Neural cell (in vitro differentiated cells): ENCODE results near the gene PPP1R9B. TPM values are rescaled to one million over a fixed set of nuclear protein-coding genes. Genes with fewer than 3 reads are reported as not detected.

Source experiments
- H2AFZ ChIP-seq: fragments of 200-600, 300-800 bp; sonication (generic), shearing (Covaris generic); 2 replicates; pipeline ENCODE4 v1.6.0; 2014; ENCODE audit warnings: low read depth, mild to moderate bottlenecking, antibody characterized with exemption, low read length, moderate library complexity
- H3F3A ChIP-seq: fragments of 200-600 bp; shearing (Covaris generic); 2 replicates; pipeline ENCODE4 v1.6.1; 2016; ENCODE audit warnings: mild to moderate bottlenecking, moderate library complexity, mixed read lengths, antibody characterized with exemption, low read length; ENCODE audit not compliant: insufficient read depth, poor library complexity, severe bottlenecking
- H3K27ac ChIP-seq: fragments of 200-600, 300-800 bp; sonication (generic), shearing (Covaris generic); 2 replicates; pipeline ENCODE4 v1.5.1; 2014; ENCODE audit warnings: mild to moderate bottlenecking, low read length, moderate library complexity
- H3K27me3 ChIP-seq: fragments of 300-800, 200-600 bp; sonication (generic), shearing (Covaris generic); 2 replicates; pipeline ENCODE4 v1.6.0; 2014; ENCODE audit warnings: mild to moderate bottlenecking, low read depth, low read length, moderate library complexity; ENCODE audit not compliant: insufficient read depth
- H3K36me3 ChIP-seq: fragments of 300-800, 200-600 bp; sonication (generic), shearing (Covaris generic); 2 replicates; pipeline ENCODE4 v1.5.1; 2014; ENCODE audit warnings: mild to moderate bottlenecking, antibody characterized with exemption, low read length, moderate library complexity; ENCODE audit not compliant: insufficient read depth
- H3K4me2 ChIP-seq: fragments of 300-800, 200-600 bp; sonication (generic), shearing (Covaris generic); 2 replicates; pipeline ENCODE4 v1.6.0; 2014; ENCODE audit warnings: mild to moderate bottlenecking, low read length
- H3K4me3 ChIP-seq: fragments of 300-800, 200-600 bp; sonication (generic), shearing (Covaris generic); 2 replicates; pipeline ENCODE4 v1.5.1; 2014; ENCODE audit warnings: mild to moderate bottlenecking, low read length, moderate library complexity
- H3K79me2 ChIP-seq: fragments of 200-600 bp; shearing (Covaris generic); replicated peaks from 2 replicates; pipeline ENCODE4 v1.6.0; 2014; ENCODE audit warnings: mild to moderate bottlenecking, low read length, moderate library complexity; ENCODE audit not compliant: insufficient read depth
- H3K9ac ChIP-seq: fragments of 300-800, 200-600 bp; sonication (generic), shearing (Covaris generic); 2 replicates; pipeline ENCODE4 v1.6.1; 2016; ENCODE audit warnings: mild to moderate bottlenecking, low read length, mixed read lengths
- H3K9me2 ChIP-seq: fragments of 200-600 bp; shearing (Covaris generic); 2 replicates; pipeline ENCODE4 v1.6.1; 2016; ENCODE audit warnings: mild to moderate bottlenecking, low read length, mixed read lengths; ENCODE audit not compliant: insufficient read depth
- H3K9me3 ChIP-seq: fragments of 200-600, 300-800 bp; sonication (generic), shearing (Covaris generic); 2 replicates; pipeline ENCODE4 v1.6.1; 2016; ENCODE audit warnings: mild to moderate bottlenecking, mixed run types, low read length, moderate library complexity, mixed read lengths
- H4K20me1 ChIP-seq: fragments of 200-600 bp; shearing (Covaris generic); 2 replicates; pipeline ENCODE4 v1.6.1; 2016; ENCODE audit warnings: mild to moderate bottlenecking, mixed run types; ENCODE audit not compliant: insufficient read depth
- EP300 ChIP-seq: fragments of 450-650 bp; conservative IDR thresholded peaks from 2 replicates; pipeline ENCODE4 v1.6.1; 2014; ENCODE audit warnings: antibody characterized with exemption, mild to moderate bottlenecking, moderate library complexity; ENCODE audit not compliant: poor library complexity, severe bottlenecking
- EZH2 ChIP-seq: fragments of 200-600, 300-800 bp; shearing (Covaris generic), sonication (generic); IDR thresholded peaks from 2 replicates; pipeline ENCODE4 v1.6.1; 2014; ENCODE audit warnings: antibody characterized with exemption, low read length, borderline replicate concordance, mild to moderate bottlenecking; ENCODE audit not compliant: insufficient read depth, poor library complexity, severe bottlenecking
- MXI1 ChIP-seq: fragments of 450-650 bp; conservative IDR thresholded peaks from 2 replicates; pipeline ENCODE4 v1.6.1; 2014; ENCODE audit warnings: antibody characterized with exemption, mild to moderate bottlenecking; ENCODE audit not compliant: poor library complexity, severe bottlenecking
- POLR2AphosphoS5 ChIP-seq: IDR thresholded peaks from 2 replicates; pipeline ENCODE4 v1.6.1; 2012
- RAD21 ChIP-seq: fragments of 450-650 bp; conservative IDR thresholded peaks from 2 replicates; pipeline ENCODE4 v1.6.1; 2014; ENCODE audit warnings: antibody characterized with exemption, mild to moderate bottlenecking, moderate library complexity
- SMC3 ChIP-seq: fragments of 450-650 bp; conservative IDR thresholded peaks from 2 replicates; pipeline ENCODE4 v1.6.1; 2014; ENCODE audit warnings: antibody characterized with exemption, mild to moderate bottlenecking, moderate library complexity; ENCODE audit not compliant: poor library complexity
- TAF1 ChIP-seq: IDR thresholded peaks from 2 replicates; pipeline ENCODE4 v1.6.1; 2012; ENCODE audit warnings: low read depth
- polyA plus RNA-seq: library from polyadenylated mRNA; depleted of rRNA; stranded (reverse); fragments of >200 nt; gene quantifications from 2 replicates; pipeline ENCODE4 v1.2.3, GENCODE V29; 2014
- TF ChIP-seq, protein P1 (sequence below): fragments of 450-650 bp; IDR thresholded peaks from 2 replicates; pipeline ENCODE4 v1.5.1; 2014; ENCODE audit warnings: antibody characterized with exemption, mild to moderate bottlenecking, moderate library complexity; ENCODE audit not compliant: poor library complexity, severe bottlenecking
- TF ChIP-seq, protein P2 (sequence below): IDR thresholded peaks from 2 replicates; pipeline ENCODE4 v1.6.1; 2012; ENCODE audit warnings: borderline replicate concordance

The PPP1R9B gene
- polyA plus RNA-seq, 1 donor from 2014 or later: 29.2 TPM

DNA sequence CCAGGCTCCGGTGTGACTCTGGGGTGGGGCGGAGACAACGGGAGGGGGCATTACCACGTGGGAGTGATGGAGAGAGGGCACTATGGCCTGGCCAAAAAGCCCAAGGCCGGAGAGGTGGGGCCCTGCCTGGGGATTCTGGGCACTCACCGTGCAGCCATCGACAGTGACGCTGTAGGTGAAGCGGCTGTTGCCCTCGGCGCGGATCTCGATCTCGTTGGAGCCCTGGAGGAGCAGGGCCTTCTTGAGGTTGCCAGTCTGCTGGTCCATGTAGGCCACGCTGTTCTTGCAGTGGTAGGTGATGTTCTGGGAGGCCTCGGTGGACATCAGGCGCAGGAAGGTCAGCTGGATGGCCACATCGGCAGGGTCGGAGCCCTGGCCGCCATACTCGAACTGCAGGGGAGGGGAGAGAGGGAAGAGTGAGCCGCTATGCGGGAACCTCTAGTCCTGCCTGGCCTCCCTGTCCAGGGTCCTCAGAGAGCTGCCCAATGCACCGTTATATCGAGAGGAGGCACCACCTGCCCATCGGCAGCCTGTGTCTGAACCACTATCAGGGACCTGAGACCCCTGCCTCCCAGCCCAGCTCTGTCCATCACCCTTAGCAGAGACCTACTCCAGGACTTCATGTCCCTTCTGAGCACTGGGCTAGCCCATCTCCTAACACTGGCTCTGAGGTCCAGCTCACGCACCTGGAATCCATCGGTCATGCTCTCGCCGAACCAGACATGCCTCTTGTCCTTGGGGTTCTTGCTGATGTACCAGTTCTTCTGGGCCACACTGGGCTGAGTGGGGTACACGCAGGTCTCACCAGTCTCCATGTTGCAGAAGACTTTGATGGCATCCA, 35.4 kb upstream of the PPP1R9B start:
- Histone ChIP-seq H3K79me2 (no peaks in the 10 kb centered on the region), H3K27me3 (no peaks in the 10 kb centered on the region), H3F3A (no peaks in the 10 kb centered on the region), H3K9ac (no peak overlapping the region), H4K20me1 (no peaks in the 10 kb centered on the region), H3K9me3 (no peaks in the 10 kb centered on the region), H3K4me3 (no peak overlapping the region), H3K27ac (no peak overlapping the region), H3K36me3 (no peaks in the 10 kb centered on the region), H3K4me2 (no peak overlapping the region), H2AFZ (no peak overlapping the region), H3K9me2 (no peaks in the 10 kb centered on the region)
- TF ChIP-seq, protein P1, sequence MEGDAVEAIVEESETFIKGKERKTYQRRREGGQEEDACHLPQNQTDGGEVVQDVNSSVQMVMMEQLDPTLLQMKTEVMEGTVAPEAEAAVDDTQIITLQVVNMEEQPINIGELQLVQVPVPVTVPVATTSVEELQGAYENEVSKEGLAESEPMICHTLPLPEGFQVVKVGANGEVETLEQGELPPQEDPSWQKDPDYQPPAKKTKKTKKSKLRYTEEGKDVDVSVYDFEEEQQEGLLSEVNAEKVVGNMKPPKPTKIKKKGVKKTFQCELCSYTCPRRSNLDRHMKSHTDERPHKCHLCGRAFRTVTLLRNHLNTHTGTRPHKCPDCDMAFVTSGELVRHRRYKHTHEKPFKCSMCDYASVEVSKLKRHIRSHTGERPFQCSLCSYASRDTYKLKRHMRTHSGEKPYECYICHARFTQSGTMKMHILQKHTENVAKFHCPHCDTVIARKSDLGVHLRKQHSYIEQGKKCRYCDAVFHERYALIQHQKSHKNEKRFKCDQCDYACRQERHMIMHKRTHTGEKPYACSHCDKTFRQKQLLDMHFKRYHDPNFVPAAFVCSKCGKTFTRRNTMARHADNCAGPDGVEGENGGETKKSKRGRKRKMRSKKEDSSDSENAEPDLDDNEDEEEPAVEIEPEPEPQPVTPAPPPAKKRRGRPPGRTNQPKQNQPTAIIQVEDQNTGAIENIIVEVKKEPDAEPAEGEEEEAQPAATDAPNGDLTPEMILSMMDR: no peak
- TF ChIP-seq SMC3 (no peak), EP300 (no peak), POLR2AphosphoS5 (no peak), RAD21 (no peak), TAF1 (no peak), EZH2 (no peak)
- TF ChIP-seq, protein P2, sequence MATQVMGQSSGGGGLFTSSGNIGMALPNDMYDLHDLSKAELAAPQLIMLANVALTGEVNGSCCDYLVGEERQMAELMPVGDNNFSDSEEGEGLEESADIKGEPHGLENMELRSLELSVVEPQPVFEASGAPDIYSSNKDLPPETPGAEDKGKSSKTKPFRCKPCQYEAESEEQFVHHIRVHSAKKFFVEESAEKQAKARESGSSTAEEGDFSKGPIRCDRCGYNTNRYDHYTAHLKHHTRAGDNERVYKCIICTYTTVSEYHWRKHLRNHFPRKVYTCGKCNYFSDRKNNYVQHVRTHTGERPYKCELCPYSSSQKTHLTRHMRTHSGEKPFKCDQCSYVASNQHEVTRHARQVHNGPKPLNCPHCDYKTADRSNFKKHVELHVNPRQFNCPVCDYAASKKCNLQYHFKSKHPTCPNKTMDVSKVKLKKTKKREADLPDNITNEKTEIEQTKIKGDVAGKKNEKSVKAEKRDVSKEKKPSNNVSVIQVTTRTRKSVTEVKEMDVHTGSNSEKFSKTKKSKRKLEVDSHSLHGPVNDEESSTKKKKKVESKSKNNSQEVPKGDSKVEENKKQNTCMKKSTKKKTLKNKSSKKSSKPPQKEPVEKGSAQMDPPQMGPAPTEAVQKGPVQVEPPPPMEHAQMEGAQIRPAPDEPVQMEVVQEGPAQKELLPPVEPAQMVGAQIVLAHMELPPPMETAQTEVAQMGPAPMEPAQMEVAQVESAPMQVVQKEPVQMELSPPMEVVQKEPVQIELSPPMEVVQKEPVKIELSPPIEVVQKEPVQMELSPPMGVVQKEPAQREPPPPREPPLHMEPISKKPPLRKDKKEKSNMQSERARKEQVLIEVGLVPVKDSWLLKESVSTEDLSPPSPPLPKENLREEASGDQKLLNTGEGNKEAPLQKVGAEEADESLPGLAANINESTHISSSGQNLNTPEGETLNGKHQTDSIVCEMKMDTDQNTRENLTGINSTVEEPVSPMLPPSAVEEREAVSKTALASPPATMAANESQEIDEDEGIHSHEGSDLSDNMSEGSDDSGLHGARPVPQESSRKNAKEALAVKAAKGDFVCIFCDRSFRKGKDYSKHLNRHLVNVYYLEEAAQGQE: no peak

DNA sequence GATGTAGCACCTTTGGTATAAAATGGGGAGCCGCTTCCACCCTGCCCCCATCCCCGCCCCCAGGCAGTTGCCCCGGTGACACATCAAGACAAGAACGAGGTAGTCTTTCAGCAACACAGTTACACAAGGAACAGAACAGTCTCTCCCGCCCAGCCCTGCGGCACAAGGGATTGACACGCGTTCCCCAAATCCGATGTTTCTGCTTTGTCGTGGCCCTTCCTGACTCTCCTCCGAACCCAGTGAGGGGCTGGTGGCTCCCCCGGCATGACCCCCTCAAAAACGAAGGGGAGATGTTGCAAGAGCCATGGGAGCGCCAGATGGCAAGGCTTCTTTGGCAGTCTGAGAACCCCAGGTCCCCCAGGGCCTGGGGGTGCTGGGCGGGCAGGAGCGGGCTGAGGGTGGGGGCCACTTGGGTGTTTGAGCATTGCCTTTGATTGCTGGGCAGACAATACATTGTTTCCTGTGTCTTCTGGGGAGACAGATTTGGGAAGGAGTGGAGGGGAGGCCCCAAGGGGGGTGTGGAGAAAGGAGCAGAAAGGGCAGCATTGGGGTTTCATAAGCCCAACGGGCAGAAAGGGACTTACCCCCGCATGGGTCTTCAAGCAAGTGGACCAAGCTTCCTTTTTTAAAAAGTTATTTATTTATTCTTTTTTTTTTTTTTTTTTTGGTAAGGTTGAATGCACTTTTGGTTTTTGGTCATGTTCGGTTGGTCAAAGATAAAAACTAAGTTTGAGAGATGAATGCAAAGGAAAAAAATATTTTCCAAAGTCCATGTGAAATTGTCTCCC, 34.3 kb upstream of the PPP1R9B start:
- H4K20me1 ChIP-seq: no peaks in the 10 kb centered on the region
- no peak overlapping the region for H3K27ac ChIP-seq
- H2AFZ ChIP-seq: no peak overlapping the region
- H3F3A ChIP-seq: no peaks in the 10 kb centered on the region
- H3K4me3 ChIP-seq: no peak overlapping the region
- H3K4me2 ChIP-seq: no peak overlapping the region
- no peaks in the 10 kb centered on the region for H3K9me2 ChIP-seq
- H3K9me3 ChIP-seq: no peaks in the 10 kb centered on the region
- H3K36me3 ChIP-seq: no peaks in the 10 kb centered on the region
- H3K27me3 ChIP-seq: no peaks in the 10 kb centered on the region
- TF ChIP-seq MXI1 (no peak), SMC3 (no peak), EP300 (no peak), POLR2AphosphoS5 (no peak), RAD21 (no peak), EZH2 (no peak), TAF1 (no peak)
- TF ChIP-seq, protein P2: no peak
- TF ChIP-seq, protein P1: no peak
- H3K79me2 ChIP-seq: no peaks in the 10 kb centered on the region
- no peak overlapping the region for H3K9ac ChIP-seq
